Measurements from ENCODE around the gene NFATC2.

The NFATC2 gene

DNA sequence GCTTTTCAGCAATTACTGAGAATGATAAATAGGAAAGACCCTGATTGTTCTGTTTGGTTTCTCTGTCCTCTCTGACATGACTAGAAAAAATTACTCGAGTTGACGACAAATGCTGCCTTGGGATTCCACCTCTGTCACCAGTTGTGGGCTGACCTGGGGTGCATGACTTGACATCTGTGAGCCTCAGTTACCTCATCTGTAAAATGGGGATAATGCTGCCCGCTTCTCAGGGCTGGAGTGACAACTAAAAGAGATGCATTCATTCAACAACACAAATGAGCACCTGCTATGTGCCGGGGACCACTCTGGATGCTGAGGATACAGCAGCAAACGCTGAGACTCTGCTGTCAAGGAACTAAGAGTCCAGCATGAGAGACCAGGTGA, 94.8 kb downstream of the NFATC2 start:
- DNase-seq, result no peak

DNA sequence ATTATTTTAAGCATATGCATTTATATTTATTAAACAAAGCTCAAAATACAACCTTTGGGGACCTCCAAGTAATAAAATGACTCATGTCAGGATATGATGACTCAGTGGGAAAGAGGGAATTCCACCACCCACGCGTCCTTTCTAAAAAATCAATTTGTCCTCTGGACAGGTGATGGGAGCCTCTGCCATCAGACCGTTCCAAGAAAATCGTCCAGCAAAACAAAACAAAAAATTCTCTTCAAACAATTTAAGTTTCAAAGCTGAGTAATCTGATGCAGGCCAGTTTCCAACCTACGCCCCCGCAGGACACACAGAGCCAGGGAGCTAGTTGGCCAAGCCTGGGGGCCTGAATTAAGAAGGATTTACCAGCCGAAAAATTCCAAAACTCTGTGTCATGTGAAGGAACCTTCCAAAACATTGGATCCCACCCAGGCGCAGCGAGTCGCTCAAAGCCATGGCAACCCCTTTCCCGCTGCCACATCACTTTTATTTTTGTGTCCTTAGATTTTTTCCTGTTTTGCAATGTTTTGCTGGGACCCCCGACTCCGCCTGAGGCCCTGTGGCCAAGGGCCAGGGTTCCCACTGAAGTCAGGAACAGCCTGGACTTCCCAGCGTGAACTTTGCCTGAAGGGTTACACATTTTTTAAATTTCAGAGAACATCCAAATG, 95.3 kb downstream of the NFATC2 start:
- DNase-seq, result no peak

DNA sequence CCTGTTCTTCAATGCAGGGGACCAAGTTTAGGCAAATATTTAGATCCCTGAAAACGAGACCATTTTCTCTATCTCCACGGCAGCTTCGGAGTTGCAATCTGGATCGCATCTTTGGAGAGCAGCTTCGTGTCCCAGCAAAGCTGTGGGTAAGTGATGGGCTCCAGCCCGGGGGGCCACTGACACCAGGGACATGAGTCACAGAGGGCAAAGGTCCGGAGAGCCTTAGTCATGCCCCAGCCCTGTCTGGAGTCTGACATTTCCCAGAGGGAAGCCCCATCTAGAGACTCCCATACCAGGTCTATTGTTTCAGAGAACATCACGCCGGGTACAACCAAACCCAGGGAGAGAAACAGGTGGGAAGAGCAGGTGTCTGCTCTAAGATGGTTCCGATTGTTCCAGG, 95.9 kb downstream of the NFATC2 start:
- no peak for DNase-seq

DNA sequence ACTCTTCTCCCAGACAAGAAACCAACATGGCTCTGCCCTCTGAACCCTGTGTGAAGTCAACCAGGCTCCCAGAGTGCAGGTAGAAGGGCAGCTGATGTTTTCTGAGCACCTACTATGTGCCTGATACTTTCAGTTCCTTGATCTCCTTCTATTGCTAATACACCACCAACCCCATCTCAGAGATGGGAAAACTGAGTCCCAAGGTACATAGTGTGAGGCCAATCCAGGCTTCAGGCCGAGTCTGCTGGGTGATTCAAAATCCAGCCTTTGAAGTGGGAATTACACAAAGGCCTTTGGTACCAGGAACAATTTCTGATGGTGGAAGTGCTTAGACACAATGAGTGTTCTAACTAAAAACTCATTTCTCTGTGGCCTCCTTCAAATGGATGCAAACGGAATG, 96.3 kb downstream of the NFATC2 start:
- no peak for DNase-seq

DNA sequence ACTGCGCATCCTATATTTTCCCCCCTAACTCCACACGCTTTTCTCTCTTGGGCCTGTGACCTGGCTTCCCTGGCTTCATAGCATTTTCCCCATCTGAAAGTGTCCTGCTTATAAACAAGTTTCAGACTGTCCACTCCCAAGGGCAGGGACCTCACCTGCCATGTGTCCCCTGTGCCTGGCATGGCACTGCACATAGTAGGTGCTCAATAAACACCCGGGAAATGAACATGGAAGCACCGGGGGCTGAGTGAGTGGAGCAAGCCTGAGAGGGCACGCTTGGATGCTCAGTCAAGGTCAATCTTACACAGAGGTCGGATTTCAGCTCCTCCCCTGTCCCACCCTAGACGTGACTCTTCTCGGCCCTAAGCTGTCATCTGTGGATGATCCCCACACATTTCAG, 96.9 kb downstream of the NFATC2 start:
- no peak for DNase-seq

DNA sequence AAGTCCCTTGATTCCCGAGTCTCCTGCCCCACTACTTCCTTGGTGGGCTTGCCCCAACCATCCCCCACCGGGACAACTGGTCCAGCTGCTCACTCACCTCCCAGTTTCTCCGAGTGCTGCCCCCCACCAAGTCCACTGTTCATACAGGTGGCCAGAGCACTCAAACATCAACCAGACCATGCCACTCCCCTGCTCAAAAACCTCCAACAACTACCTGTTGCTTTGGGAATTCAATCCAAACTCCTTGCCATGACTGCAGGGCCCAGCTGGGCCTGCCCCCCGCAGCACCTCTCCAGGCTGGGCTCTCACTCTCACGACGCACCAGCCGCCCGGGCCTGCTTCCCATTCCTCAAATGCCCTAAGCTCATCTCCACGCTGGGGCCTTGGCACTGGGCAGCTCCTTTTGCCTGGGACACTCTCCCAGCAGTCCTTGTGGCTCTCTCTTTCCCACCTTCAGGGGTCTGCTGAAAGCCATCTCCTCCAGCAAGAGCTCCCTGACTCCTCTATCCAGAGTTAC, 97.5 kb downstream of the NFATC2 start:
- DNase-seq, result no peak

DNA sequence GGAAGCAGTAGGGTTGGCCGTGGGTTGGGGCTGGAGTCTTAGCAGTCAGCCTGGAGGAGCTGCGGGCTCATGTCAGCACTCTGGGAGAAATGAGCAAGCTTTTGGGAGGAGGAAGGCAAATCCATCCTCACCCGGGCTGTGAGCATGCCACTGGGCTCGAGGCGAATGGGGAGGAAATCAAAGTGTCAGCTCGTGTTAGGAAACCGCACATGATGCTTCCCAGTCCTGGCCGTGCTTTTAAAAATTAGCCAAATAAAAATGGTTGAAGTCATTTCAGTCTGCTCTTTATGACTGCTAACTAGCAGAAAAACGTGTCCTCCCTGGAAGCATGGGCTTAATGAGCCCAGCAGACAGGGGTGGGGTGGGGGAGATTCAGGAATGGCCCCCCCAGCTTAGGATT, 98.1 kb downstream of the NFATC2 start:
- DNase-seq, result no peak

DNA sequence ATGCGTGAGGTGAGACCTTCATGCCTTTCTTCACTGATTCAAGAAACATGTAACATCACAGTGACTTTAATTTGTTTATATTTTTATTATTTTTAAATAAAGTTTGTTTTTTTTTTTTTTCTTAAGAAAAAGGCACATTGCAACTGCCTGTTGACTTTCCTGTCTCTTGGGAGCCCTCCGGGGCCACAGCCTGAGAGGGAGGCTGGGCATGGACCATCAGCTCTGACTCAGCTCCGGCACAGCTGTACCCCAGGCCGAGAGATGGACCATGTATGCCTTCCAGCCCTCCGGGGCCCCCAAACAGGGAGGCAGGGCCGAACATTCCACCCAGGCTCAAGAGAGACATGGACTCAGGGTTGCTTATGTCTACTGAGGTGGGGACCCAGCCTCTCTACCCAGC, 99.9 kb downstream of the NFATC2 start:
- no peak for DNase-seq

DNA sequence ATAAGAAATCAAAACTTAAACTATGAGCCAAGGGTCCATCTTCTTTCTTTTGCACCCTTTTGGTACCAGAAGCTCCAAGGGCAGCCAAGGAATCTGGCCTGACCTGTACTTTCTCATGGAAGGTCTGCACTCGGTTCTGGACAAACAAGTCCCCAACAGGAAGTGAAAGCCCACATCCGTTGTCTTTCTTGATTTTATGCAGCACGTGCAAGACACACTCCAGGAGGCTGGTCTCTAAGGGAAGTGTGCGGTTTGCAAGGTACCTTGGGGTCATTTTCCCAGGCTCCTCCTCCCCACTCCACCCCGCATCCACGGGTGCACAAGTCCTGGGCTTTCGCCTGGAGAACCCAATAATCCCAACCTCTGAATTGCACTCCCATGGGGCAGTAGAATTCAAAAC, 101.9 kb downstream of the NFATC2 start:
- no peak for DNase-seq

DNA sequence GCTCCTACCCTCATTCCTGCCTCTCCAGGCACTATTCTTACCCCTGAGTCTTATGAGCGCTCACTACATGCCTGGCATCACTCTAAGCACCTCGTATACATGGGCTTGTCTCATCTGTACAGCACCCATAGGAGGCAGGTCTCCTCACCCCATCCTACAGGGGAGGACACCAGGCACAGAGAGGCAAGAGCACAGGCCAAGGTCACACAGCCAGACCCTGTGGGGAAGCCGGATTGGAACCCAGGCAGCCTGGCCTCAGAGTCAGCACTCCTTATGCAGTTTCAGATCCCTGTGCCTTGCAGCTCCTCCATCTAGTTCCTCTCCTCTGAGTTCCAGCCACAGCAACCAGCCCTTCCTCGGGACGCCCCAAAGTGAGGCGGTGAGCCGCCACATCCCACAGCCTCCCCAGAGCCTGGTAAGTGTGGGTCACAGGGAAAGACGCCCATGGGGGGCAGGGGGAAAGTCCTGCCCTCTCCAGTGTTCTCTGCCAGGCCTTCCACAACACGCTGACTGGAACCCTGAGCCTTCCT, 103.3 kb downstream of the NFATC2 start:
- no peak for DNase-seq

DNA sequence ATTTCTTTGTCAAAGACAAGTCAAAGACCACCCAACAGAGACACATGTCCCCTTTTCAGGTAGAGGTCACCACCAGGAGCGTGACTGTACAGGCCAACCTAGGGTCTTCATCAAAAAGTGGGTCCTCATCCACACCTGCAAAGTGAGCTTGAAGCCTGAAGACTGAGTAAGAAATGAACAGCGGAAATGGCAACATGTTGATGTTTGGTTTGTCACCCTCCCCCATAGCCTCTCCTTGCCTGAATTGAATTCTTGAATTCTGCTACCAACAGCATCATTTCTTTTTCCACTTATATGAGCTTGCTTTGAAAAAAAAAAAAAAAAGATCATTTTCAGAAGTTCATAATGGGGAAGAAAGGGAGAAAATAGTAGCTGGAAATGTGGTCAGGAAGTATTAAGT, 104.4 kb downstream of the NFATC2 start:
- DNase-seq, result no peak

DNA sequence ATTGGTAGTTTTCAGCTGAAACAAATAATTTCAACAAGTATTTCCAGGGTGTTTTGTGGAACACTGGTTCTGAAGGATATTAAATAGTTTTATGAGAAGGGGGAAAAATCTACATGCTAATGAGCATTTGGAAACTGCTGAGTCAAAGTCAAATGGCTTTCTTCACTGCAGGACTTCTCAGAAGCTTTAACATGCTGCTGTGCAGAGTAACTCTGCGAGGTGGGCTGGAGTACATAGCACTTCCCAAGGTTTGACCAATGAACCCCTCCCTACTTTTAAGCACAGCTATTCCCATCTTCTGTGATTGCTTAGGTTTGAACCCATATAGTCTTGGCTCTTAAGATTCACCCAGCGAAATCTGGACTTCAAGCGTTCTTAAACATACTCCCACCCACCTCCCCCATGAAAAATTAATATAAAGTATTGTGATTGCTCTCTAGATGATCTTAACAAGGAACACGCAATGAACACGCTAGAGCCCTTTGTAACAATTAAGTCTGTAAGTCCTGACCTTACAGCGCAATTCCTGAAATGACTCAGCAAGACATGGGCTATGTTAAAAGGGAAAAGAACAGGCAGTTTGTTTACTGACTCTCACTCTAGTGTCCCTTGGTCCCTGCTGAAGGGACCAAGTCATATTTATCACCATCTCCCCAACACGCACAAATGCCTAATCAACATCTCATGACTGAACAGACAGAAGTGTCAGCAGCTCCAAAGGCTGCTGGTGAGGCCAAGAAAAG, 105.2 kb downstream of the NFATC2 start:
- no peak for DNase-seq

DNA sequence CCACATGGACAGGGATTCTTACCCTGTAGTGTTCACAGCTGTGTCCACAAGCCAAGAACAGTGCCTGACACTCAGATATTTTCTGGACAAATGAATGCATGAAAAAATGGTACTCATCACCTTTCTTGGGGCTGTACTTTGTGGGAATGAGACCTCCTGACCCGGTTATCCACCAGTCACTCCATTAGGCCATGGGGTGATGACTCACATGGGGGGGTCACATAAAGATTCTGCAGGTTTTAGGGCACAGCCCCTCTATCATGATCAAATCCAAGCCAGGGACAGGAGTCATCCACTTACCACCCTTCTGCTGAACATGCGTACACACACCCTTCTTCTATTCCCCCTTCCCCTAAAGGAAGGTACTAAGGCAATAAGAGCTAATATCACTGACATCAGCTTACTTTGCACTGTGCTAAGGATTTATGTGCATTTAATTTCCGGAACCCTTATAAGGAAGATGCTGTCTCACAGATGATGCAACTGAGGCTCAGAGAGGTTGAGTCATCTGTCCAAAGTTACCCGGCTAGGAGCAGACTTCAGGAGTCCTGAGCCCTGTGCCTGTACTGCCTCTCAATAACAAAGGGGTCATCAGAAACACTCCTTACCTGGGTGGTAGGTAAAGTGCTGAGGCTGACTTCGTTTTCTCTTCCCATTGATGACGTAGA, 107.8 kb downstream of the NFATC2 start:
- DNase-seq, result no peak

DNA sequence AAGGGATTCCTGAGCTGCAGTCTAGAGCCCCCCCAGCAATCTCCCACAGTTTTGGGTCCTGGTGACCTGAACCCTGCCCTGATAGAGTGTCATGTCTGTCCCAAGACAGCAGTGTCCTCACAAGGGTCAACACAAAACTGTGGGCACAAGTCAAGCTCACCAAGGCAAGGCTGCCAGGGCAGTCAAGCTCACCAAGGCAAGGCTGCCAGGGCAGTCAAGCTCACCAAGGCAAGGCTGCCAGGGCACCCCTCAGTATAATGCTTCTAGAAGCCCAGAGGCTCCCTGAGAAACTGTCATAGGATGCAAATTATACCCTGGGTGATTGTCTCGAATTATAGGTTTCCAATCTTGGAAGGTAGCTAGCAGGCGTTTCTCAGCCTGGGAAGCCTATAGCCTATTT, 108.5 kb downstream of the NFATC2 start:
- DNase-seq, result no peak

DNA sequence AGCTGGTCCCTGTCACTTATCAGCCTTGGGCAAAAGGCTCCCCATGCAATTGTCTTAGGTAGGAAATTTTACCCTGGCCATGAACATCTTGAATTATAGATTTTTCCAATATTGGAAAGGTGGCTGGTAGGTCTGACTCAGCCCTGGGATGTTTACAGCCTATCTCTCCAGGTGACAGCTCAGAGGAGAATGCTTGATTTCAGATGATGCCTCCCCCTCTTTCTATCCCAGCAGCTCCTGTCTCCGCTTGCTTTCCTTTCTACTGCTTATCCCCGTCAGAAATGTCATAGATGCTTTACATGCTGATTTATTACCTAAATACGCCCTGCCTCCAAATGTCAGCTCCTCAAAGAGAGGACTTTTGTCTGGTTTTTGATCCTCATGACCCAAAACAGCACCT, 109.6 kb downstream of the NFATC2 start:
- no peak for DNase-seq

DNA sequence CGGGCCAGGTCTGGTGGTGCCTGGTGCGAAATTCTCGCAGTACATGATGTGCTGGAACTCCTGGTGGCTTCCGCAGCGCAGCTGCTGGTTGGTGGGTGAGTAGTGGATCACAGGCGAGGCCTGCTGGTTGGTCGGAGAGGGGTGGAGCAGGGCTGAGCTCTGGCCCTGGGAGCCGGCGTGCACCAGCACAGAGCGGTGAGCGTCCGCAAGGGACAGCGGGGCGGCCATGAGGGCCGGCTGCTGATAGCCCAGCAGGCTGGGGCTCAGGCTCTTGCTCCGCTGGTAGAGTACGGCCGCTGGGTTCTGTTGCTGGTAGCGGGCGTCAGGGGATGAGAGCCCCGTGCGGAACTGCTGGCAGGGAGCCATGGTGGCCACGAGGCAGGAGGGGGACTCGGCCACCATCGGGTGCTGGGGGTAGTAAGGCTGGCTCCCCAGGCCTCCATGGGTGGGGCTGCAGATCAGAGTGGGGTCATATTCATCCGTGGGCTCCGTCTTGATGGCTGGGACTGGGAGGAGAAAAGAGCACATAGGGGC, 110.2 kb downstream of the NFATC2 start:
- no peak for DNase-seq

DNA sequence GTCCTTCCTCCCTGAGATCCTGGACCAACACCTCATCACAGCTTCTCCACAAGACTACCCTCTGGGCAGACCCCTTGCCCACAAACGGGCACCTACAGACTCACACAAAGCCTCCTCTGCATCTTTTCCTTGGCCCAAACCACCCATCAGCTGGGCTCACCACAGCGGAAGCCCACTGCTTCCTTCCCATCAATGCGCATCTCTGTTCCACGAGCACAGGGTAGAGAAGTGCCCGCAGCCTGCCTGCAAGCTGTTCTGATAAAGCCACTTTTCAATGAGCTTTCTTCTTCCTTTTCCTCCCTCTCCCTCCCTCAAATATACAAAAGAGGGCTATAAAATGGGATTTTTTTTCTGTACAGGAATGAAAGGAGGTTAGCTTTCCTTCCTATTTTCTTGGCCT, 111.2 kb downstream of the NFATC2 start:
- DNase-seq, result no peak

DNA sequence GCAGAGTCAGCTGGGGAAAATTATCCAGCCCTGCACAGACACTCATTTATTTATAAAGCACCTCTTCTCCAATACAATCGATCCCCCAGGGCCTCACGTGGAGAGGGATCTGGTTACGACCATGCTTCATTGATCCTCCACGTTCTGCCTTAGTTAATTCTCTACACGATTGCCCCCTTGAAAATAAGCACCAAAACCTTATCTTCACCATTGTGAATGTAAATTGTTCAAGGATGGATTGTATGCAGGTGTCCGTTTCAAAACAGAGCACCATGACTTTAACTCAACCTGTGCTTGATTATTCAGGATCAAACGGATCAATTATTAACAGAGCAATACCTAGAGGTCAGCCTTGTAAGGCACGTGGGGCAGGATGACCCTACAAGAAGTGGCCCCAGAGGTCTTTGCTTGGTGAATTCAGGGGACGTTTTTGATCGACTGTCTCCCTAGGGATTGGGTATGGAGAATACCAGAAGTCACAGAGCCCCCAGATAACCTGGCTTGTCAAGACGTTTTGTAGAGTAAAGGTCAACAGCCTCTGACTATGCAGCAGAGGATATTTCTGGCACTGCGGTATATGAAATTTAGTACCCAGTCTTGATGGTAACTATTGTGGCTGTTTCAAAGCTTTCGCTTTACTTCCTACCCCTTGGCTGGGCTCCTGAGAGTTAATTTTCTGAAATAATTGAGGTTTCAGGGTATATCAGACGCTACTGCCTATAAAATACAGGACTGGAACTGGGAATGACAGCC, 112.1 kb downstream of the NFATC2 start:
- DNase-seq, result no peak

DNA sequence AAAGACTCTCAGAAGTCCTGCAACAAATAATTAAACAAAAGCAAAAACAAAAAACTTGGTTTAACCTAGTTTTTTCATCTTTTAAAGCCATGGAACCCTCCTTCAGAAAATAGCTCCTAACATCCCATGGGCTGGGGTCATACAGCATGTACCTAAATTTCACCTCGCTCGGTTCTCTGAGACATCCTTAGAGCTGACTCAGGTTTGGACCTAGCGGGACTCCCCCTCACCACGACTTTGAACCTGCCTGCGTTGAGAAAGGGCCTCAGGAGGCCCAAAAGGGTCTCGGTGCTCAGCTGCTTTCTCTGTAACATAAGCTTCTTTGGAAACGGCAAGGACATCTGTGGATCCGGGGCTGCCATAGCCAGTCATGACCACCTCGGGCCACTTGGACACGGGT, 112.8 kb downstream of the NFATC2 start:
- no peak for DNase-seq

DNA sequence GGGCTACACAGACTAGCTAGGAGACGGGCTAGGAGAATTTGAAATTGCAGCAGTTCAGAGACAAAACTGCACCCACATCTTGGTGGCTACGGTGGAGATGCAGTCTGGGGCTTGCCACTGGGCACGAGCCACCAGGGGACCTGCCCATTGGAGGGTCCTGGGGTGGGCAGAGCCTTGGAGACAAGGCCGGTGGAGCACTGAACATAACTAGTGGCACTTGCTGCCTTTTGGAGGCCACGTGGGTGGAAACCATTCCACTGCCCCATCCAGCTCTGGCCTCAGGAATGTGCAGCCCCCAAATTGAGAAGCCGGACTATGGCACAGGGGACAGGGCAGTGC, 113.4 kb downstream of the NFATC2 start:
- DNase-seq, result no peak

DNA sequence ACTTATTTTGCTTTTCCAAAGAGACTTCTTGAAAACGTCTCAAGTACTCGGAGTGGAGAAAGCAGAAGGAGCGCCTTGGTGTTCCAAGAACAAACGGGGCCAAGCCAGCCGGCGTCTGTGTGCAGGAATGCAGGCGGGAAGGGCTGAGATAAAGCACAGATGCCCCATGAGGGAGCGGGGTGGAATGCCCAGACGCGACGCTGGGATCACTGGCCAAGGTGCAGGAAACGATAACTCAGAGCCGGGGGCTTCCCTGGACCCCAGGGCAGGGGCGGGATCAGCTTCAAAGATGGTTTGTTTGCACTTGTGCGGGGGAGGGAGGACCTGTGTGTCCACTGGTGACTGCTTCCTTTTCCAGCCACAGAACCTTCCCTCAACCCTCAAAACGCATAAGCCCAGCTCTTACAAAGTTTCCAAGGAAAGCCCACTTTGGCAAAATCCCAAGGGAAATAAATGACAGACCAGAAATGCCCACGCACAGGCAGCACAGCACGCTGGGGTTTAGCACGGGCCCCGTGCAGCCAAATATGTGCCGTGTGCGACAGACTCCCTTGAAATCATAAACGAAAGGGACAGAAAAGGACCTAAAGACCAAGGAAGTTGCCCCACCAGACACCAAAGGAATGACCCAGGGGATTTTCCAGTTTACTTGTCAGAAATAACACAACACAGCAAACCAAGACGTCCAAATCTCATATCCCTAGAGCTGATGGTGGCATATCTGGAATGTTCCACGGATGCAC, 113.9 kb downstream of the NFATC2 start:
- no peak for DNase-seq

DNA sequence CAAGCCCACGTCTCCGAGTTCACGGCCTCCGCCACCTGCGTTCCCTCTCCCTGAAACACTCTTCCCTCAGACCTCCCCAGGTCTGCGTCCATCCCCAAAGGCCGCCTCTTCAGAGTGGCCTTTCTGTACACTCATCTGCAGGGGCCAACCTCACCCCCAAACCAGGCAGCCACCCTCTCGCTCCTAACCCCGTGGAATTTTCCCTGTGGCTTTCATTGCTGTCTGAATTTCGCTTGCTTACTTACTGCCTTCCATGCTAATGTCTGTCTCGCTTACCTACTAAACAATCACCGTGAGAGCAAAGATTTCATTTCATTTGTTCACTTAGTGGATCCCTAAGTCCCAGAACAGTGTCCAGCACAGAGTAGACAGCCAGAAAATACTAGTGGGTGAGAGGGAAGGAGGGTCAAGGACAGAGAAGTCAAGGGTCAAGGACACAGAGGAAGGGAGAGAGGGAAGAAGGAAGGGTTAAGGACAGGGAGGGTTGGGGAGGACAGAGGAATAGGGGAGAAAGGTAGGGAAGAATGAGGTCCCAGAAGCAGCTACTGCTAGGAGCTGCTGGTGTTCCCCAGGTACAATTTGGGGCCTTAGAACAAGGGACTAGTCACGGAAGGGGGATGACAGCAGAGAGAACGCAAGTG, 114.7 kb downstream of the NFATC2 start:
- no peak for DNase-seq

All from T-helper 9 cell (primary cell).